HepG2 (cell line): ENCODE data around the gene HCFC2. TPM values are rescaled to one million over a fixed set of nuclear protein-coding genes. Genes with fewer than 3 reads are reported as not detected.

ENCODE experiments used
- GABPB1 ChIP-seq: IDR thresholded peaks from 2 replicates; pipeline ENCODE4 v1.6.1; 2016; ENCODE audit warnings: mild to moderate bottlenecking, missing genetic modification reagents, moderate library complexity, missing compliant biosample characterization
- IKZF1 ChIP-seq: fragments of 450-650 bp; IDR thresholded peaks from 2 replicates; pipeline ENCODE4 v1.7.1; 2016
- IRX3 ChIP-seq: sonication (generic); formaldehyde crosslinking; IDR thresholded peaks from 2 replicates; pipeline ENCODE4 v1.8.1; 2023; ENCODE audit warnings: mild to moderate bottlenecking, low read depth, missing genetic modification reagents, borderline replicate concordance
- KDM2A ChIP-seq: sonication (generic); formaldehyde crosslinking; IDR thresholded peaks from 2 replicates; pipeline ENCODE4 v1.4.0; 2020; ENCODE audit warnings: low read depth, missing genetic modification reagents, borderline replicate concordance
- KLF11 ChIP-seq: IDR thresholded peaks from 2 replicates; pipeline ENCODE4 v1.6.1; 2016; ENCODE audit warnings: missing compliant biosample characterization
- MAFK ChIP-seq, 2 experiments: IDR thresholded peaks in 1 of 2; conservative IDR thresholded peaks in 1 of 2; 2 replicates each; pipeline ENCODE4 v1.6.1; 2011; ENCODE audit warnings: improper control_type of control experiment in 2 of 2, low read length in 2 of 2
- MTA3 ChIP-seq: sonication (generic); formaldehyde crosslinking; IDR thresholded peaks from 2 replicates; pipeline ENCODE4 v1.4.0; 2020; ENCODE audit warnings: missing genetic modification reagents
- NBN ChIP-seq: fragments of 450-650 bp; conservative IDR thresholded peaks from 2 replicates; pipeline ENCODE4 v1.6.1; 2017
- RBAK ChIP-seq: sonication (generic); formaldehyde crosslinking; IDR thresholded peaks from 2 replicates; pipeline ENCODE4 v1.5.1; 2020; ENCODE audit warnings: mild to moderate bottlenecking, missing genetic modification reagents
- SRSF9 ChIP-seq: fragments of 200-400 bp; formaldehyde crosslinking; IDR thresholded peaks from 2 replicates; pipeline ENCODE4 v1.6.1; 2018; ENCODE audit warnings: borderline replicate concordance, mild to moderate bottlenecking, low read depth, low read length; ENCODE audit not compliant: insufficient read depth, poor library complexity, severe bottlenecking
- ZMAT3 ChIP-seq: sonication (generic); formaldehyde crosslinking; conservative IDR thresholded peaks from 2 replicates; pipeline ENCODE4 v1.7.0; 2021; ENCODE audit warnings: missing genetic modification reagents
- ZNF333 ChIP-seq: sonication (generic); formaldehyde crosslinking; IDR thresholded peaks from 2 replicates; pipeline ENCODE4 v1.4.0; 2020; ENCODE audit warnings: mild to moderate bottlenecking, missing genetic modification reagents, borderline replicate concordance
- ZNF44 ChIP-seq: sonication (generic); formaldehyde crosslinking; IDR thresholded peaks from 2 replicates; pipeline ENCODE4 v1.5.1; 2020; ENCODE audit warnings: mild to moderate bottlenecking, missing genetic modification reagents
- ZNF501 ChIP-seq: sonication (generic); formaldehyde crosslinking; IDR thresholded peaks from 2 replicates; pipeline ENCODE4 v1.5.1; 2020; ENCODE audit warnings: mild to moderate bottlenecking, moderate library complexity, missing genetic modification reagents
- ZNF607 ChIP-seq: sonication (generic); formaldehyde crosslinking; IDR thresholded peaks from 2 replicates; pipeline ENCODE4 v1.5.1; 2020; ENCODE audit warnings: missing genetic modification reagents, mild to moderate bottlenecking, borderline replicate concordance
- ZNF724P ChIP-seq: sonication (generic); formaldehyde crosslinking; IDR thresholded peaks from 2 replicates; pipeline ENCODE4 v1.8.0; 2022; ENCODE audit warnings: missing genetic modification reagents, borderline replicate concordance
- ZSCAN9 ChIP-seq: IDR thresholded peaks from 2 replicates; pipeline ENCODE4 v1.6.1; 2016; ENCODE audit warnings: borderline replicate concordance
- polyA plus RNA-seq, 8 experiments: library from polyadenylated mRNA; depleted of rRNA in 3 of 8; stranded (reverse) in 7 of 8; unstranded in 1 of 8; fragments of >200 nt; fragmentation: Illumina TruSeq in 4 of 8; extraction: Trizol in 4 of 8; gene quantifications; 2 replicates each; pipeline versions ENCODE4 v1.2.1 to v1.2.3, GENCODE V29; 2011 to 2016; ENCODE audit warnings: low read depth in 4 of 8, missing spikeins in 1 of 8, mixed read lengths in 1 of 8; ENCODE audit not compliant: insufficient read depth in 1 of 8
- total RNA-seq, 5 experiments: library from RNA; depleted of rRNA; stranded (reverse); fragments of >200 nt; fragmentation: Illumina TruSeq; extraction: Trizol; gene quantifications; 2 replicates each; pipeline ENCODE4 v1.2.3, GENCODE V29; 2016; ENCODE audit warnings: low read depth in 1 of 5
- TF ChIP-seq, protein P1 (sequence below): sonication (generic); formaldehyde crosslinking; IDR thresholded peaks from 2 replicates; pipeline ENCODE4 v1.8.0; 2022; ENCODE audit warnings: mild to moderate bottlenecking, missing genetic modification reagents; ENCODE audit not compliant: insufficient replicate concordance
- TF ChIP-seq, protein P2 (sequence below): sonication (generic); formaldehyde crosslinking; IDR thresholded peaks from 2 replicates; pipeline ENCODE4 v1.5.1; 2020; ENCODE audit warnings: mild to moderate bottlenecking, missing genetic modification reagents
- TF ChIP-seq, protein P3 (sequence below), 2 experiments: sonication (generic) in 1 of 2; formaldehyde crosslinking in 1 of 2; IDR thresholded peaks; 2 replicates each; pipeline versions ENCODE4 v1.4.0 to v1.6.1; 2018 to 2020; ENCODE audit warnings: missing genetic modification reagents in 2 of 2, borderline replicate concordance in 1 of 2, low read depth in 1 of 2, mild to moderate bottlenecking in 1 of 2, missing biosample characterization in 1 of 2
- TF ChIP-seq, protein P4 (sequence below): sonication (generic); formaldehyde crosslinking; IDR thresholded peaks from 2 replicates; pipeline ENCODE4 v1.4.0; 2020; ENCODE audit warnings: missing genetic modification reagents, borderline replicate concordance

Gene HCFC2
- total and polyA plus RNA-seq, 2 of the 13 experiments (the other 11 are each of a cell fraction or from before 2014, with no cell fraction given): 3.7 to 4.9 TPM

DNA sequence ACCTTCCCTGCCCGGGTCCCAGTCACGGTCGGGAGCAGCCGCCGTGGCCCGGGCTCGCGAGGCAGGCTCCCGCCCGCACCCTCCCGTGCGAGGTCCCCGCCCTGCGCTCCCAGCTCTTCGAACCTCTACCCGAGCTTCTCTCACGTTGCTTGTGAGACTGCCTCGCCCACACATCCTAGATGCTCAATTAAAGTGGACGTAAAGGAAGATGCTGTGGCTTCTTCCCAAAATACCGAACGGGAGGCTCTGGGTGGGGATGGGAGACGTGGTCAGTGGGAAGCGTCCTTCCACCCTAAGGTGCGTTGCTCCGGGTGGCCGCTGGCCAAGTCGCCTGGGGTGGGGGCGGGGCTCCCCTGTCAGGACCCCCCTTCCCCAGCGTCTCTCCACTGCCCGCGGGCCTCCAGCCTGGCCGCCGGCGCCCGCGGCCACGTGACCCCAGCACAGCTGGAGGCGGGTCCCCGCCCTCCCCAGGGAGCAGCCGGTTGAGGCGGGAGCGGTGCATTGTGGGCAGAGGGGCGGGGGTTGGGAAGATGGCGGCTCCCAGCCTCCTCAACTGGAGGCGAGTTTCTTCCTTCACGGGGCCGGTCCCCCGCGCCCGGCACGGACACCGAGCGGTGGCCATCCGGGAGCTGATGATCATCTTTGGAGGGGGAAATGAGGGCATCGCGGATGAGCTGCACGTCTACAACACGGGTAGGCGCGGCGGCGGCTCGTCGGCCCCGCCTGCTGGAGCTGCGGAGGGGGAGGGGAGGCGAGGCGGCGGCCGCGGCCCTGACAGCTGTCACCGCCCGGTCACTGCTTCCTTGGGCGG lies at the start of gene HCFC2 (continued):
- 0 out of 2 replicates have a peak, but pooled peaks have one; percentile 14 for TF ChIP-seq ZNF501
- TF ChIP-seq GABPB1: peak; percentile 82
- TF ChIP-seq, protein P1, sequence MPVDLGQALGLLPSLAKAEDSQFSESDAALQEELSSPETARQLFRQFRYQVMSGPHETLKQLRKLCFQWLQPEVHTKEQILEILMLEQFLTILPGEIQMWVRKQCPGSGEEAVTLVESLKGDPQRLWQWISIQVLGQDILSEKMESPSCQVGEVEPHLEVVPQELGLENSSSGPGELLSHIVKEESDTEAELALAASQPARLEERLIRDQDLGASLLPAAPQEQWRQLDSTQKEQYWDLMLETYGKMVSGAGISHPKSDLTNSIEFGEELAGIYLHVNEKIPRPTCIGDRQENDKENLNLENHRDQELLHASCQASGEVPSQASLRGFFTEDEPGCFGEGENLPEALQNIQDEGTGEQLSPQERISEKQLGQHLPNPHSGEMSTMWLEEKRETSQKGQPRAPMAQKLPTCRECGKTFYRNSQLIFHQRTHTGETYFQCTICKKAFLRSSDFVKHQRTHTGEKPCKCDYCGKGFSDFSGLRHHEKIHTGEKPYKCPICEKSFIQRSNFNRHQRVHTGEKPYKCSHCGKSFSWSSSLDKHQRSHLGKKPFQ (CRISPR knock-in tag): no peak
- no peak for TF ChIP-seq KLF11 (CRISPR knock-in tag)
- TF ChIP-seq IKZF1: no peak
- no peak for TF ChIP-seq SRSF9
- TF ChIP-seq ZMAT3 (CRISPR knock-in tag): peak; percentile 39; the same call in 1 of the 2 replicates
- TF ChIP-seq ZNF724P (CRISPR knock-in tag): peak; percentile 46; the same call in 1 of the 2 replicates
- no peak for TF ChIP-seq IRX3 (CRISPR knock-in tag)
- TF ChIP-seq, protein P2, sequence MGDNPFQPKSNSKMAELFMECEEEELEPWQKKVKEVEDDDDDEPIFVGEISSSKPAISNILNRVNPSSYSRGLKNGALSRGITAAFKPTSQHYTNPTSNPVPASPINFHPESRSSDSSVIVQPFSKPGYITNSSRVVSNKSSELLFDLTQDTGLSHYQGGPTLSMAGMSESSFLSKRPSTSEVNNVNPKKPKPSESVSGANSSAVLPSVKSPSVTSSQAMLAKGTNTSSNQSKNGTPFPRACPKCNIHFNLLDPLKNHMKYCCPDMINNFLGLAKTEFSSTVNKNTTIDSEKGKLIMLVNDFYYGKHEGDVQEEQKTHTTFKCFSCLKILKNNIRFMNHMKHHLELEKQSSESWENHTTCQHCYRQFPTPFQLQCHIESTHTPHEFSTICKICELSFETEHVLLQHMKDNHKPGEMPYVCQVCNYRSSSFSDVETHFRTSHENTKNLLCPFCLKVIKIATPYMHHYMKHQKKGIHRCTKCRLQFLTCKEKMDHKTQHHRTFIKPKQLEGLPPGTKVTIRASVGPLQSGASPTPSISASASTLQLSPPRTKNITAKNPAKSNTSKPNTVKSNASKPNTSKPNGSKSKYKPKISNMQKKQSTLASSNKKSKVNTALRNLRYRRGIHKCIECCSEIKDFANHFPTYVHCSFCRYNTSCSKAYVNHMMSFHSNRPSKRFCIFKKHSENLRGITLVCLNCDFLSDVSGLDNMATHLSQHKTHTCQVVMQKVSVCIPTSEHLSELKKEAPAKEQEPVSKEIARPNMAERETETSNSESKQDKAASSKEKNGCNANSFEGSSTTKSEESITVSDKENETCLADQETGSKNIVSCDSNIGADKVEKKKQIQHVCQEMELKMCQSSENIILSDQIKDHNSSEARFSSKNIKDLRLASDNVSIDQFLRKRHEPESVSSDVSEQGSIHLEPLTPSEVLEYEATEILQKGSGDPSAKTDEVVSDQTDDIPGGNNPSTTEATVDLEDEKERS (CRISPR knock-in tag): 0 out of 2 replicates have a peak, but pooled peaks have one; percentile 44
- TF ChIP-seq ZNF44: peak; percentile 45; the same call in 1 of the 2 replicates
- no peak for TF ChIP-seq RBAK (CRISPR knock-in tag)
- no peak for TF ChIP-seq MAFK (conservative IDR thresholded peaks at IDR 0.05 in 1 of 2, IDR thresholded peaks at IDR 0.05 in 1 of 2; ENCODE audit: low read length in 2 of 2)
- TF ChIP-seq NBN: no peak
- TF ChIP-seq MTA3 (CRISPR knock-in tag): no peak
- peak; percentile 20; the same call in 1 of the 2 replicates for TF ChIP-seq ZNF607 (CRISPR knock-in tag)
- TF ChIP-seq KDM2A (CRISPR knock-in tag): peak; percentile 89; the same call in 1 of the 2 replicates
- TF ChIP-seq, protein P3, sequence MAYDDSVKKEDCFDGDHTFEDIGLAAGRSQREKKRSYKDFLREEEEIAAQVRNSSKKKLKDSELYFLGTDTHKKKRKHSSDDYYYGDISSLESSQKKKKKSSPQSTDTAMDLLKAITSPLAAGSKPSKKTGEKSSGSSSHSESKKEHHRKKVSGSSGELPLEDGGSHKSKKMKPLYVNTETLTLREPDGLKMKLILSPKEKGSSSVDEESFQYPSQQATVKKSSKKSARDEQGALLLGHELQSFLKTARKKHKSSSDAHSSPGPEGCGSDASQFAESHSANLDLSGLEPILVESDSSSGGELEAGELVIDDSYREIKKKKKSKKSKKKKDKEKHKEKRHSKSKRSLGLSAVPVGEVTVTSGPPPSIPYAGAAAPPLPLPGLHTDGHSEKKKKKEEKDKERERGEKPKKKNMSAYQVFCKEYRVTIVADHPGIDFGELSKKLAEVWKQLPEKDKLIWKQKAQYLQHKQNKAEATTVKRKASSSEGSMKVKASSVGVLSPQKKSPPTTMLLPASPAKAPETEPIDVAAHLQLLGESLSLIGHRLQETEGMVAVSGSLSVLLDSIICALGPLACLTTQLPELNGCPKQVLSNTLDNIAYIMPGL (CRISPR knock-in tag; IDR thresholded peaks at IDR 0.05; ENCODE audit: borderline replicate concordance in 1 of 2, low read depth in 1 of 2): peak; percentile 66 to 70; a peak in 3 of 4 replicates
- TF ChIP-seq ZSCAN9: 0 out of 2 replicates have a peak, but pooled peaks have one; percentile 16
- TF ChIP-seq ZNF333 (CRISPR knock-in tag): 0 out of 2 replicates have a peak, but pooled peaks have one; percentile 25
- TF ChIP-seq, protein P4, sequence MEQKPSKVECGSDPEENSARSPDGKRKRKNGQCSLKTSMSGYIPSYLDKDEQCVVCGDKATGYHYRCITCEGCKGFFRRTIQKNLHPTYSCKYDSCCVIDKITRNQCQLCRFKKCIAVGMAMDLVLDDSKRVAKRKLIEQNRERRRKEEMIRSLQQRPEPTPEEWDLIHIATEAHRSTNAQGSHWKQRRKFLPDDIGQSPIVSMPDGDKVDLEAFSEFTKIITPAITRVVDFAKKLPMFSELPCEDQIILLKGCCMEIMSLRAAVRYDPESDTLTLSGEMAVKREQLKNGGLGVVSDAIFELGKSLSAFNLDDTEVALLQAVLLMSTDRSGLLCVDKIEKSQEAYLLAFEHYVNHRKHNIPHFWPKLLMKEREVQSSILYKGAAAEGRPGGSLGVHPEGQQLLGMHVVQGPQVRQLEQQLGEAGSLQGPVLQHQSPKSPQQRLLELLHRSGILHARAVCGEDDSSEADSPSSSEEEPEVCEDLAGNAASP (CRISPR knock-in tag): no peak
